ENCODE data around the gene AZIN2.
"Not testable (repeated sequence)": the region's sequence is repeated elsewhere in the genome, so short reads cannot be mapped to it uniquely, and the experiment has no call there.

AZIN2 gene

GRCh38 chr1:33080885-33081553 lies at the start of gene AZIN2:
Gene AZIN2, plus strand, starts transcription at chr1:33081153. Its CDS starts 1,097 bp downstream, at chr1:33082250.
- no peaks in the 10 kb centered on the region for H3K27me3 ChIP-seq (ENCODE audit: insufficient read depth, low read length)
- H3K4me3 ChIP-seq (ENCODE audit: low read length): peak within 1 kb of the TSS; percentile 66
- peak within 1 kb of the TSS; percentile 47 for H2AFZ ChIP-seq (ENCODE audit: low read depth, low read length)
- H3K9me3 ChIP-seq (ENCODE audit: low read length): no peaks in the 10 kb centered on the region
- H3K4me1 ChIP-seq (ENCODE audit: insufficient read depth, low read length): peaks cover 20% of the 10 kb centered on the region
- H3K36me3 ChIP-seq (ENCODE audit: insufficient read depth, low read length): no peaks in the 10 kb centered on the region

- H3K36me3 ChIP-seq (ENCODE audit: insufficient read depth, low read length): peaks cover 49% of the 10 kb centered on the region
Measured at GRCh38 chr1:33031506-33031905, 49.4 kb upstream of the AZIN2 start.

GRCh38 chr1:33032126-33032869 lies 48.7 kb upstream of the AZIN2 start:
- Histone ChIP-seq H3K9me3 (ENCODE audit: low read length) (no peaks in the 10 kb centered on the region), H3K36me3 (ENCODE audit: insufficient read depth, low read length) (peaks cover 49% of the 10 kb centered on the region), H3K4me1 (ENCODE audit: insufficient read depth, low read length) (peaks cover 12% of the 10 kb centered on the region), H3K4me3 (ENCODE audit: low read length) (no peak overlapping the region), H2AFZ (ENCODE audit: low read depth, low read length) (no peak overlapping the region), H3K27me3 (ENCODE audit: insufficient read depth, low read length) (no peaks in the 10 kb centered on the region)

More at GRCh38 chr1:33031506-33031905, 49.4 kb upstream of the AZIN2 start:
- H3K4me3 ChIP-seq (ENCODE audit: low read length): no peak overlapping the region
- H3K4me1 ChIP-seq (ENCODE audit: insufficient read depth, low read length): peaks cover 12% of the 10 kb centered on the region
- H3K9me3 ChIP-seq (ENCODE audit: low read length): no peaks in the 10 kb centered on the region
- no peaks in the 10 kb centered on the region for H3K27me3 ChIP-seq (ENCODE audit: insufficient read depth, low read length)
- no peak overlapping the region for H2AFZ ChIP-seq (ENCODE audit: low read depth, low read length)

- no peaks in the 10 kb centered on the region for H3K9me3 ChIP-seq (ENCODE audit: low read length)
- H3K36me3 ChIP-seq (ENCODE audit: insufficient read depth, low read length): peaks cover 24% of the 10 kb centered on the region
- H3K27me3 ChIP-seq (ENCODE audit: insufficient read depth, low read length): no peaks in the 10 kb centered on the region
- peak overlapping the region; percentile 77 for H2AFZ ChIP-seq (ENCODE audit: low read depth, low read length)
- peaks cover 12% of the 10 kb centered on the region for H3K4me1 ChIP-seq (ENCODE audit: insufficient read depth, low read length)
- H3K4me3 ChIP-seq (ENCODE audit: low read length): peak overlapping the region; percentile 80
Measured at GRCh38 chr1:33036051-33036525, 44.9 kb upstream of the AZIN2 start.

GRCh38 chr1:33036526-33037503 lies 44.1 kb upstream of the AZIN2 start, which contains the start of gene AK2:
Gene AK2, minus strand, starts transcription at chr1:33036883. Its CDS starts 55 bp downstream, at chr1:33036828.
- Histone ChIP-seq H3K4me1 (ENCODE audit: insufficient read depth, low read length) (peaks cover 12% of the 10 kb centered on the region), H2AFZ (ENCODE audit: low read depth, low read length) (peak within 1 kb of the TSS; percentile 77)

GRCh38 chr1:33039840-33040239 lies 41.1 kb upstream of the AZIN2 start:
- no peak overlapping the region for H2AFZ ChIP-seq (ENCODE audit: low read depth, low read length)
- no peak overlapping the region for H3K4me3 ChIP-seq (ENCODE audit: low read length)
- H3K9me3 ChIP-seq (ENCODE audit: low read length): no peaks in the 10 kb centered on the region
- H3K27me3 ChIP-seq (ENCODE audit: insufficient read depth, low read length): no peaks in the 10 kb centered on the region
- H3K4me1 ChIP-seq (ENCODE audit: insufficient read depth, low read length): peaks cover 12% of the 10 kb centered on the region
- peaks cover 4% of the 10 kb centered on the region for H3K36me3 ChIP-seq (ENCODE audit: insufficient read depth, low read length)

More at GRCh38 chr1:33036526-33037503, 44.1 kb upstream of the AZIN2 start, which contains the start of gene AK2:
- H3K9me3 ChIP-seq (ENCODE audit: low read length): no peaks in the 10 kb centered on the region
- H3K4me3 ChIP-seq (ENCODE audit: low read length): peak within 1 kb of the TSS; percentile 80
- H3K36me3 ChIP-seq (ENCODE audit: insufficient read depth, low read length): peaks cover 17% of the 10 kb centered on the region
- H3K27me3 ChIP-seq (ENCODE audit: insufficient read depth, low read length): no peaks in the 10 kb centered on the region

- Histone ChIP-seq H3K36me3 (ENCODE audit: insufficient read depth, low read length) (no peaks in the 10 kb centered on the region), H3K4me1 (ENCODE audit: insufficient read depth, low read length) (peaks cover 2% of the 10 kb centered on the region), H3K4me3 (ENCODE audit: low read length) (no peak overlapping the region), H3K27me3 (ENCODE audit: insufficient read depth, low read length) (no peaks in the 10 kb centered on the region), H2AFZ (ENCODE audit: low read depth, low read length) (no peak overlapping the region), H3K9me3 (ENCODE audit: low read length) (no peaks in the 10 kb centered on the region)
Measured at GRCh38 chr1:33041026-33041425, 39.9 kb upstream of the AZIN2 start.

- no peaks in the 10 kb centered on the region for H3K36me3 ChIP-seq (ENCODE audit: insufficient read depth, low read length)
- H3K4me1 ChIP-seq (ENCODE audit: insufficient read depth, low read length): no peaks in the 10 kb centered on the region
- no peaks in the 10 kb centered on the region for H3K9me3 ChIP-seq (ENCODE audit: low read length)
- H3K4me3 ChIP-seq (ENCODE audit: low read length): no peak overlapping the region
- H2AFZ ChIP-seq (ENCODE audit: low read depth, low read length): no peak overlapping the region
- no peaks in the 10 kb centered on the region for H3K27me3 ChIP-seq (ENCODE audit: insufficient read depth, low read length)
Measured at GRCh38 chr1:33042831-33043230, 38.1 kb upstream of the AZIN2 start.

- Histone ChIP-seq H3K36me3 (ENCODE audit: insufficient read depth, low read length) (no peaks in the 10 kb centered on the region), H2AFZ (ENCODE audit: low read depth, low read length) (no peak overlapping the region), H3K27me3 (ENCODE audit: insufficient read depth, low read length) (no peaks in the 10 kb centered on the region)
Measured at GRCh38 chr1:33043267-33044092, 37.5 kb upstream of the AZIN2 start.

GRCh38 chr1:33045246-33045645 lies 35.7 kb upstream of the AZIN2 start:
- Histone ChIP-seq H2AFZ (ENCODE audit: low read depth, low read length) (no peak overlapping the region), H3K4me3 (ENCODE audit: low read length) (no peak overlapping the region), H3K9me3 (ENCODE audit: low read length) (no peaks in the 10 kb centered on the region), H3K4me1 (ENCODE audit: insufficient read depth, low read length) (no peaks in the 10 kb centered on the region), H3K36me3 (ENCODE audit: insufficient read depth, low read length) (no peaks in the 10 kb centered on the region), H3K27me3 (ENCODE audit: insufficient read depth, low read length) (no peaks in the 10 kb centered on the region)

More at GRCh38 chr1:33043267-33044092, 37.5 kb upstream of the AZIN2 start:
- Histone ChIP-seq H3K4me3 (ENCODE audit: low read length) (no peak overlapping the region), H3K4me1 (ENCODE audit: insufficient read depth, low read length) (no peaks in the 10 kb centered on the region), H3K9me3 (ENCODE audit: low read length) (no peaks in the 10 kb centered on the region)

GRCh38 chr1:33045814-33046213 lies 35.1 kb upstream of the AZIN2 start:
- Histone ChIP-seq H3K4me3 (ENCODE audit: low read length) (no peak overlapping the region), H2AFZ (ENCODE audit: low read depth, low read length) (no peak overlapping the region), H3K4me1 (ENCODE audit: insufficient read depth, low read length) (no peaks in the 10 kb centered on the region), H3K36me3 (ENCODE audit: insufficient read depth, low read length) (no peaks in the 10 kb centered on the region), H3K9me3 (ENCODE audit: low read length) (peaks cover 2% of the 10 kb centered on the region), H3K27me3 (ENCODE audit: insufficient read depth, low read length) (no peaks in the 10 kb centered on the region)

- not testable (repeated sequence) for H3K36me3 ChIP-seq (ENCODE audit: insufficient read depth, low read length); H3K27me3 ChIP-seq (ENCODE audit: insufficient read depth, low read length); H3K9me3 ChIP-seq (ENCODE audit: low read length); H2AFZ ChIP-seq (ENCODE audit: low read depth, low read length); H3K4me3 ChIP-seq (ENCODE audit: low read length); H3K4me1 ChIP-seq (ENCODE audit: insufficient read depth, low read length)
Measured at GRCh38 chr1:33046234-33046633, 34.7 kb upstream of the AZIN2 start.
